NCI-H2107 (cell line): ENCODE data around the gene GPR152.
"Not testable (repeated sequence)": the region's sequence is repeated elsewhere in the genome, so short reads cannot be mapped to it uniquely, and the experiment has no call there.

Experiments used
- DNase-seq: peaks from one replicate; lab custom pipeline; 2025; lab: John Stamatoyannopoulos, UW

The GPR152 gene

DNA sequence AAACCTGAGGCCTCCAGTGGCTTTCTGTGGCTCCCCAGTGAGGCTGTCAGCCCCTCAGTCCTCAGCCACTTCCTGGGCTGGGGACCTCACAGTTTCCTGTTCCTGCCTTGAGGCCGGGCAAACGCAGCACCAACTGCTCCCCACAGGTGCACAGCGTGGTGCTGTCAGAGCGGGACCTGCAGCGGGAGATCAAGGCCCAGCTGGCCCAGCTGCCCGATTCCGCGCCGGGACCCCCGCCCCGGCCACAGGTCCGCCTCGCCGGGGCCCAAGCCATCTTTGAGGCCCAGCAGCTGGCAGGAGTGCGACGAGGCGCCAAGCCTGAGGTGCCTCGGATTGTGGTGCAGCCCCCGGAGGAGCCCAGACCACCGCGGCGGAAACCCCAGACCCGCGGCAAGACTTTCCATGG, 43.3 kb downstream of the GPR152 start:
- no peak for DNase-seq

DNA sequence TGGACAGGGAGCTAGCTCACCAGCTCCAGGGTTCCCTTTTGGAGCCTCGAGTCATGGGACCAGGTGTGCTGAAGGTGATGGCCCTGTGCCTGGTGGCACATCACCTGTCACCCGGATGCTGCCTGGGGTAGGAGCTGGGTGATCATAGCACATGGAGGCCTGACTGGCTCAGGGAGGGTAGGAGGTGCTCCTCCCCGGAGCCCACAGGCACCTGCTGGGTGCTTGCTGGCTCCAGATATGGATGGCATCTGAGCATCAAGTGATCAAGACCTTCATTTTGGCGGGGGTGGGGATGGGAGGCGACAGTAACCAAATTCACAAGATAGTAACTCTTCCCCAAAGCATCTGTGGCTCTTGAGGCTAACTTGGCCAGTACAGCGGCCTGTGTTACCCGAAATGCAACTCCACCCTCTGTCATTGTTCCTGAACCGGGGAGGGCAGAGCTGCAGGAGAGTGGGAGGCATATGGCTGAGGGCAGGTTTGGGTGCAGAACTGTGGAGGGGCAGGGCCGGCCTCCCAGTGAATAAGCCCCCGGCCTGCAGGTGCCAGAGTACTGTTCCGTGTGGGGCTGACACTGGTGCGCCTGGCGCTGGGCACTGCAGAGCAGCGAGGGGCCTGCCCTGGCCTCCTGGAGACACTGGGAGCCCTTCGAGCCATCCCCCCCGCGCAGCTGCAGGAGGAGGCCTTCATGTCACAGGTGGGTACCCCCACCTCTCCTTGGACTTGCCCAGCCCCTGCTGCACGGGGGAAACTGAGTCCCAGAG, 43.9 kb downstream of the GPR152 start:
- DNase-seq: no peak

GRCh38 chr11:67407688-67408163, 44.8 kb downstream of the GPR152 start:
- DNase-seq: no peak

DNA sequence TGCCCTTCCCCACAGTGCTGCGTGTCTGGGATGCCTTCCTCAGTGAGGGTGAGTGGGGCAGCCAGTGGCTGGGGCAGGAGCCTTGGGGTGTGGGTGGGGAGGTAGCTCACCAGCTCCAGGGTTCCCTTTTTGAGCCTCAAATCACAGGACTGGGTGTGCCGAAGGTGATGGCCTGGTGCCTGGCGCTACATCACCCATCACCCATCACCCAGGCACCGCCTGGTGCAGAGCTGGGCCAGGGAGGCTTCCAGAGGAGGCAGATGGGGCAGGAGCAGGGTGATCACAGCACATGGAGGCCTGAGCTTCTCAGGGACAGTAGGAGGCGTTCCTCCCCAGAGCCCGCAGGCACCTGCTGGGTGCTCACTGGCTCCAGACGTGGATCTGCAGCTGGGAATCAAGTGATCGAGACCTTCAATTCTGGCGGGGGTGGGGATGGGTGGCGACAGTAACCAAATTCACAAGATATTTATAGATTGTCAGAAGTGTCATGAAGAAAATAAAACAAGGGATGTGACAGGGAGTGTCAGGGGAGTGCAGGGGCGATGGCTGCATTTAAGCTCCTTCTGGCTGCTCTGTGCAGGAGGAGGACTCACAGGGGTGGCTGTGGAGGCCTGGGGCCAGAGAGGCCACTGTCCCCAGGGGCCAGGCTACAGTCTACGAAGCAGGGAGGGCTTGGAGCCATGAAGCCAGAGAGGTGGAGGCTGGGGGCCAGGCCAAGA, 45.4 kb downstream of the GPR152 start:
- DNase-seq: no peak

DNA sequence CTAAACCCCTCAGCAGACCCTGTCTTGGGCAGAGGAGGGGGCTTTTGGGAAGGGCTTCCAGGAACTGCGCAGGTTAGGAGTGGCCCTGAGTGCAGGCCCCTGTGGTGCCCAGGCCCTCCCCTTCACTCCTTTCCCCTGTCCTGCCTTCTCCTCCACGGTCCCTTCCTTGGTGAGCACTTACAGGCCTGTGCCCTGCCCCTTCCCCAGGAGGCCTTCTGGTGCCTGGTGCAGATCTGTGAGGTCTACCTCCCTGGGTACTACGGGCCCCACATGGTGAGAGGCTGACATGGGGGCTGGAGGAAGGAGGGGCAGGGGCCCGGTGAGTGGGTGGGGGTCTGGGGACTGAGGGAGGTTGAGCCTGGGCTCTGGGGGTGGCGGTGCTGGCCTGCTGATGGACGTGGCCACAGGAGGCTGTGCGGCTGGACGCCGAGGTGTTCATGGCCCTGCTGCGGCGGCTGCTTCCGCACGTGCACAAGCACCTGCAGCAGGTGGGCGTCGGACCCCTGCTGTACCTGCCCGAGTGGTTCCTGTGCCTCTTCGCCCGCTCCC, 46.0 kb downstream of the GPR152 start:
- DNase-seq: no peak

DNA sequence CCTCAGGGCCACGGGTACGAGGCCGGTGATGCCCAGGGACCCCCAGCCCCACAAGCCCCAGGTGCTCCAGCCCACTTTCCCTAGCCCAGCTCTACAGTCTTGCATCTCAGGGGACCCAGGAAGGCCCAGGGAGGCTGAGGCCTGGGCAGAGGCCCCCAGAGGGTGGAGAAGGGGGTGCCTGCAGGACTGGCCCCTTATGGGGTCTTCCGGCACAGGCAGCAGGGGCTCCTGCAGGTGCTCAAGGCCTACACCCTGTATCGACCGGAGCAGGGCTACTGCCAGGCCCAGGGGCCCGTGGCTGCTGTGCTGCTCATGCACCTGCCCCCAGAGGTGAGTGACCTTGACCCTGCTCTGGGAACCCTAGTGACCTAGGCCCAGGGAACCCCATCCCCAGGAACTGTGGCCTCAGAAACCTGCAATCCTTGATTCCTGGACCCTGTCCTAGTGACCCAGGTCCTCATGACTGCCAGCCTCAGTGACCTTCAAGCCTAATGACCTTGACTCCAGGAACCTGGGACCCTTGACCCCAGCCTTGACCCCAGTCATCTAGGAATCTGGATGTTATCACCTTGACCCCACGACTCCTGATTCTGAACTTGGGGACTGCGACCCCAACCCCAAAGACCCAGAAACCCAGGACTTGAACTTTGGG, 46.7 kb downstream of the GPR152 start:
- DNase-seq: no peak

- DNase-seq: no peak
These were observed 47.3 kb downstream of the GPR152 start for GRCh38 chr11:67405196-67405567.

GRCh38 chr11:67404515-67405195, 47.9 kb downstream of the GPR152 start:
- no peak for DNase-seq

DNA sequence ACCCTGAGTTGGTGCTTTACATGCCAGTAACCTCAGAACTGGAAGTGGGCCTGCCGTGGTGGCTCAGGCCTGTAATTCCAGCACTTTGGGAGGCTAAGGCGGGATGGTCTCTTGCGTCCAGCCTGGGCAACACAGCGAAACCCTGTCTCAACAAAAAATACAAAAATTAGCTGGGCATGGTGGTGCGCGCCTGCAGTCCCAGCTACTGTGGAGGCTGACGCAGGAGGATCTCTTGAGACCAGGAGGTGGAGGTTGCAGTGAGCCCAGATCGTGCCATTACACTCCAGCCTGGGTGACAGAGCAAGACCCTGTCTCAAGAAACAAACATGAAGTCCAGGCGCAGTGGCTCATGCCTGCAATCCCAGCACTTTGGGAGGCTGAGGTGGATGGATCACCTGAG, 49.4 kb downstream of the GPR152 start:
- DNase-seq: not testable (repeated sequence)

GRCh38 chr11:67402192-67402839, 50.2 kb downstream of the GPR152 start:
- DNase-seq: not testable (repeated sequence)

- DNase-seq: peak; percentile 92
These were observed 50.9 kb downstream of the GPR152 start, which contains the start of gene PPP1CA for GRCh38 chr11:67401495-67402191. Gene PPP1CA, minus strand, starts transcription at chr11:67401858. Its CDS starts 76 bp downstream, at chr11:67401782.
